Panc1 (cell line): ENCODE data around the gene ASTN2. TPM values are rescaled to one million over a fixed set of nuclear protein-coding genes. Genes with fewer than 3 reads are reported as not detected.

Experiments used
- ATAC-seq: fragments of 200-7000 bp; cut with Tn5 transposase; 2 replicates; pipeline ENCODE4 v1.9.1; 2020; ENCODE audit warnings: mild to moderate bottlenecking, moderate library complexity
- BruUV-seq: library from RNA; stranded (reverse); fragments of 400-500 nt; replicated peaks from 2 replicates; lab custom pipeline; 2021; lab: Mats Ljungman, UMichigan
- CTCF ChIA-PET: fragments of 300-600 bp; sonication (Branson Sonifier 250); formaldehyde crosslinking; loops from one replicate; lab custom pipeline; 2022; ENCODE audit warnings: antibody characterized with exemption; lab: Charles Lee
- POLR2A ChIA-PET: fragments of 300-600 bp; sonication (Branson Sonifier 250); formaldehyde crosslinking; loops from one replicate; lab custom pipeline; 2022; ENCODE audit warnings: antibody characterized with exemption; lab: Charles Lee
- DNase-seq: peaks from one replicate; pipeline ENCODE4 v3.0.0-alpha.2; 2010; ENCODE audit warnings: low read depth, low spot score
- H3K27ac ChIP-seq: 2 replicates; pipeline ENCODE4 v1.5.1; 2011; ENCODE audit warnings: mild to moderate bottlenecking, low read length, inconsistent platforms
- H3K27me3 ChIP-seq: fragments of 200-500 bp; sonication (Bioruptor generic); 2 replicates; pipeline ENCODE4 v1.6.0; 2014; ENCODE audit warnings: low read length, inconsistent platforms; ENCODE audit not compliant: control insufficient read depth, insufficient read depth
- H3K36me3 ChIP-seq: fragments of 200-500 bp; sonication (Bioruptor generic); 2 replicates; pipeline ENCODE4 v1.5.1; 2014; ENCODE audit warnings: inconsistent platforms, mild to moderate bottlenecking, low read length, moderate library complexity; ENCODE audit not compliant: control insufficient read depth, insufficient read depth
- H3K4me1 ChIP-seq: 2 replicates; pipeline ENCODE4 v1.5.1; 2011; ENCODE audit warnings: inconsistent platforms, mild to moderate bottlenecking, low read length, moderate library complexity; ENCODE audit not compliant: control insufficient read depth, insufficient read depth
- H3K4me3 ChIP-seq, 2 experiments: 2 replicates each; pipeline ENCODE4 v1.5.1; 2011 to 2012; ENCODE audit warnings: low read depth in 2 of 2, low read length in 2 of 2, mild to moderate bottlenecking in 2 of 2, inconsistent platforms in 1 of 2, moderate library complexity in 1 of 2
- H3K9me3 ChIP-seq: fragments of 200-500 bp; sonication (Bioruptor generic); 2 replicates; pipeline ENCODE4 v1.5.1; 2014; ENCODE audit warnings: low read depth, mild to moderate bottlenecking, inconsistent platforms, low read length, moderate library complexity; ENCODE audit not compliant: control insufficient read depth, insufficient read depth
- POLR2AphosphoS5 ChIP-seq: IDR thresholded peaks from 2 replicates; pipeline ENCODE4 v1.6.1; 2012; ENCODE audit warnings: mild to moderate bottlenecking, low read depth, low read length, moderate library complexity
- SIN3A ChIP-seq: IDR thresholded peaks from 2 replicates; pipeline ENCODE4 v1.6.1; 2012; ENCODE audit warnings: low read depth, mild to moderate bottlenecking, low read length, moderate library complexity, borderline replicate concordance; ENCODE audit not compliant: insufficient read depth
- TCF7L2 ChIP-seq: IDR thresholded peaks from 2 replicates; pipeline ENCODE4 v1.6.1; 2011; ENCODE audit warnings: mild to moderate bottlenecking, low read depth, low read length, inconsistent platforms
- in situ Hi-C: cut with HindIII; loops from 2 replicates; pipeline ENCODE4 v1.10.0; 2016; ENCODE audit warnings: low sequenced_read_pairs, low pct_unique_long_range_greater_than_20kb
- intact Hi-C: fragments of 100-400 bp; cut with micrococcal nuclease; formaldehyde crosslinking; loops from one replicate; pipeline ENCODE4 v1.10.0; 2022; ENCODE audit not compliant: unreplicated experiment
- total RNA-seq: library from RNA; stranded (reverse); gene quantifications from one replicate; pipeline ENCODE4 v1.2.1, GENCODE V29; 2021; ENCODE audit not compliant: unreplicated experiment
- TF ChIP-seq, protein P1 (sequence below), 2 experiments: IDR thresholded peaks; 2 replicates each; pipeline ENCODE4 v1.6.1; 2011 to 2012; ENCODE audit warnings: low read depth in 2 of 2, control low read depth in 1 of 2, low read length in 1 of 2, mild to moderate bottlenecking in 1 of 2, moderate library complexity in 1 of 2; ENCODE audit not compliant: insufficient read depth in 1 of 2
- TF ChIP-seq, protein P2 (sequence below): fragments of 450-650 bp; IDR thresholded peaks from 2 replicates; pipeline ENCODE4 v1.5.1; 2017; ENCODE audit warnings: mild to moderate bottlenecking

ASTN2 gene
- total RNA-seq, 1 experiment from 2014 or later, result 3.9 TPM

DNA sequence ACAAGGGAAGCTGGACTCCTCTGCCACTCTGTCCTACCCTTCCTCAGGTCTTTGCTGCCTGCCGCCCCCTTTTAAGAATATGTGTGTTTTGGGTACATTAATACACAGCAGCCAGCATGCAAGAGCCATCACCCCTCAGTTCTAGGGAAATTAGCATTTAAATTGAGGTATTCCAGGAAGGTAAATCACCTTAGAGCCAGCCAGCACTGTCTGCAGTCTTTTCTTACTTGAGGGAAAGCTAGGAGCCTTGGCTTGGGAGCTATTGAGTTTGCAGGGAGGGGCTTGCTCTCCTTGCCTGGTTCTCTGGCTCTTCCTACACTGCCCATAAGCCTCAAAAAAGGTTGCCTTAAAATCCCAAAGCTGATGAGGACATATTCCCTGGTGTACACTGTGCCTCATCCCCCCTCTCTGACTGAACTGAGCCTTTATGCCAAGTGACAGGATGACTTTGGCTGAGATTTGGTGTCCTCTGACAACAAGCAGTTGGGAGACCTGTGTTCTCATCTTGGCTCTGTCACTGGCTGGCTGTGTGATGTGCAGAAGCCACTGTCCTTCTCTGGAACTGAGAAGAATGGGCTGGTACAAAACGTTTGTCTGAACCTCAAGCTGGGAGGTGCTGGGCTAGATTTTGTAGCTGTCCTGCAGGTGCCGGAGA is 673.6 kb downstream of the ASTN2 start:
- TF ChIP-seq TCF7L2 (no peak), POLR2AphosphoS5 (no peak), SIN3A (no peak)
- TF ChIP-seq, protein P1, sequence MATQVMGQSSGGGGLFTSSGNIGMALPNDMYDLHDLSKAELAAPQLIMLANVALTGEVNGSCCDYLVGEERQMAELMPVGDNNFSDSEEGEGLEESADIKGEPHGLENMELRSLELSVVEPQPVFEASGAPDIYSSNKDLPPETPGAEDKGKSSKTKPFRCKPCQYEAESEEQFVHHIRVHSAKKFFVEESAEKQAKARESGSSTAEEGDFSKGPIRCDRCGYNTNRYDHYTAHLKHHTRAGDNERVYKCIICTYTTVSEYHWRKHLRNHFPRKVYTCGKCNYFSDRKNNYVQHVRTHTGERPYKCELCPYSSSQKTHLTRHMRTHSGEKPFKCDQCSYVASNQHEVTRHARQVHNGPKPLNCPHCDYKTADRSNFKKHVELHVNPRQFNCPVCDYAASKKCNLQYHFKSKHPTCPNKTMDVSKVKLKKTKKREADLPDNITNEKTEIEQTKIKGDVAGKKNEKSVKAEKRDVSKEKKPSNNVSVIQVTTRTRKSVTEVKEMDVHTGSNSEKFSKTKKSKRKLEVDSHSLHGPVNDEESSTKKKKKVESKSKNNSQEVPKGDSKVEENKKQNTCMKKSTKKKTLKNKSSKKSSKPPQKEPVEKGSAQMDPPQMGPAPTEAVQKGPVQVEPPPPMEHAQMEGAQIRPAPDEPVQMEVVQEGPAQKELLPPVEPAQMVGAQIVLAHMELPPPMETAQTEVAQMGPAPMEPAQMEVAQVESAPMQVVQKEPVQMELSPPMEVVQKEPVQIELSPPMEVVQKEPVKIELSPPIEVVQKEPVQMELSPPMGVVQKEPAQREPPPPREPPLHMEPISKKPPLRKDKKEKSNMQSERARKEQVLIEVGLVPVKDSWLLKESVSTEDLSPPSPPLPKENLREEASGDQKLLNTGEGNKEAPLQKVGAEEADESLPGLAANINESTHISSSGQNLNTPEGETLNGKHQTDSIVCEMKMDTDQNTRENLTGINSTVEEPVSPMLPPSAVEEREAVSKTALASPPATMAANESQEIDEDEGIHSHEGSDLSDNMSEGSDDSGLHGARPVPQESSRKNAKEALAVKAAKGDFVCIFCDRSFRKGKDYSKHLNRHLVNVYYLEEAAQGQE (IDR thresholded peaks at IDR 0.05; ENCODE audit: insufficient read depth in 1 of 2, low read depth in 2 of 2, low read length in 1 of 2), result no peak
- TF ChIP-seq, protein P2, sequence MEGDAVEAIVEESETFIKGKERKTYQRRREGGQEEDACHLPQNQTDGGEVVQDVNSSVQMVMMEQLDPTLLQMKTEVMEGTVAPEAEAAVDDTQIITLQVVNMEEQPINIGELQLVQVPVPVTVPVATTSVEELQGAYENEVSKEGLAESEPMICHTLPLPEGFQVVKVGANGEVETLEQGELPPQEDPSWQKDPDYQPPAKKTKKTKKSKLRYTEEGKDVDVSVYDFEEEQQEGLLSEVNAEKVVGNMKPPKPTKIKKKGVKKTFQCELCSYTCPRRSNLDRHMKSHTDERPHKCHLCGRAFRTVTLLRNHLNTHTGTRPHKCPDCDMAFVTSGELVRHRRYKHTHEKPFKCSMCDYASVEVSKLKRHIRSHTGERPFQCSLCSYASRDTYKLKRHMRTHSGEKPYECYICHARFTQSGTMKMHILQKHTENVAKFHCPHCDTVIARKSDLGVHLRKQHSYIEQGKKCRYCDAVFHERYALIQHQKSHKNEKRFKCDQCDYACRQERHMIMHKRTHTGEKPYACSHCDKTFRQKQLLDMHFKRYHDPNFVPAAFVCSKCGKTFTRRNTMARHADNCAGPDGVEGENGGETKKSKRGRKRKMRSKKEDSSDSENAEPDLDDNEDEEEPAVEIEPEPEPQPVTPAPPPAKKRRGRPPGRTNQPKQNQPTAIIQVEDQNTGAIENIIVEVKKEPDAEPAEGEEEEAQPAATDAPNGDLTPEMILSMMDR, result no peak
- Histone ChIP-seq H3K27me3 (no peaks in the 10 kb centered on the region), H3K4me3 (no peak overlapping the region), H3K36me3 (no peaks in the 10 kb centered on the region), H3K9me3 (no peaks in the 10 kb centered on the region), H3K4me1 (no peaks in the 10 kb centered on the region), H3K27ac (no peak overlapping the region)
- ChIA-PET CTCF (no interaction called here), POLR2A (no interaction called here)
- no peak for ATAC-seq
- intact Hi-C loops, result no loop called here
- in situ Hi-C loops, result no loop called here
- no TSS peak for BruUV-seq
- no peak for DNase-seq

DNA sequence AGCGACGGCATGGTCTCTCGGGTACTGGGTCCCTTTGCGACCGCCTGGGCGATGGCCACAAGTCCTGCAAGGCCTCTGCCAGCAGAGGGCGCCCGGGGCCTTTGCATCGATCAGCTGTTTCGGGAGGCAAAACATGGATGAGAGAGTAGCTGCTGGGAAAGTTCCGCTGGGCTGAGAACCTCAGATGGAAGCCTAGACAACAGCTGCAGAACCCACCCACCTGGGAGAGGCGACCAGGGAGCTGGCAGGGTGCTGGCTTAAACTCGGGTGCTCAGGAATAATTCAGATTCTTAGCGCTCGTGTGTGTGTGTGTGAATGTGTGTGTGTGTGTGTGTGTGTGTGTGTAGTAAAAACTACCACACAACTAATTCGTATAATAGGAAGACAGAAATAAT is 677.7 kb downstream of the ASTN2 start:
- no TSS peak for BruUV-seq
- no peaks in the 10 kb centered on the region for H3K4me1 ChIP-seq
- ChIA-PET CTCF (interaction anchor here (0.6 to 2.0 kb wide), 5 partner anchors 12 to 421 kb away, joined by 3 to 15 read pairs (median 4); no protein-coding TSS in a partner anchor), POLR2A (no interaction called here)
- TF ChIP-seq, protein P2, result peak; percentile 90
- TF ChIP-seq, protein P1 (IDR thresholded peaks at IDR 0.05; ENCODE audit: insufficient read depth in 1 of 2, low read depth in 2 of 2, low read length in 1 of 2), result no peak
- TF ChIP-seq TCF7L2, result no peak
- no peaks in the 10 kb centered on the region for H3K27me3 ChIP-seq
- no peaks in the 10 kb centered on the region for H3K9me3 ChIP-seq
- DNase-seq (peak; percentile 33), ATAC-seq (peak; percentile 94)
- in situ Hi-C loops (no loop called here), intact Hi-C loops (loop anchor here (1.0 kb wide), 1 partner anchor 123 kb away; no protein-coding TSS in a partner anchor)
- H3K4me3 ChIP-seq, result no peak overlapping the region
- H3K36me3 ChIP-seq, result no peaks in the 10 kb centered on the region
- H3K27ac ChIP-seq, result no peak overlapping the region
